Fibroblast of lung (primary cell): ENCODE results near the gene OXLD1. TPM values are rescaled to one million over a fixed set of nuclear protein-coding genes. Genes with fewer than 3 reads are reported as not detected.

Source experiments
- DNase-seq, 2 donors: peaks; one replicate each; pipeline versions ENCODE4 v3.0.0 to v3.0.0-alpha.2; 2010; ENCODE audit warnings: low read depth in 2 of 2
- H2AFZ ChIP-seq: 2 replicates; pipeline ENCODE4 v1.5.1; 2012; ENCODE audit warnings: low read length, control low read depth, inconsistent platforms
- H3K27ac ChIP-seq: 2 replicates; pipeline ENCODE4 v1.5.1; 2011; ENCODE audit warnings: low read length, control low read depth; ENCODE audit not compliant: insufficient read depth
- H3K27me3 ChIP-seq: 2 replicates; pipeline ENCODE4 v1.5.1; 2011; ENCODE audit warnings: mild to moderate bottlenecking, low read length; ENCODE audit not compliant: control insufficient read depth, insufficient read depth
- H3K36me3 ChIP-seq: 2 replicates; pipeline ENCODE4 v1.5.1; 2011; ENCODE audit warnings: low read length; ENCODE audit not compliant: control insufficient read depth, insufficient read depth
- H3K4me1 ChIP-seq: 2 replicates; pipeline ENCODE4 v1.5.1; 2011; ENCODE audit warnings: low read length; ENCODE audit not compliant: control insufficient read depth, insufficient read depth; ENCODE audit errors: extremely low read depth
- H3K4me2 ChIP-seq: 2 replicates; pipeline ENCODE4 v1.5.1; 2011; ENCODE audit warnings: low read length, control low read depth; ENCODE audit not compliant: insufficient read depth; ENCODE audit errors: extremely low read depth
- H3K4me3 ChIP-seq, 4 experiments: fragments of 200-600 bp in 1 of 4; sonication (generic) in 1 of 4; replicated peaks in 1 of 4; 2 replicates each; pipeline ENCODE4 v1.5.1; 2011 to 2016; ENCODE audit warnings: low read length in 4 of 4, low read depth in 3 of 4, mild to moderate bottlenecking in 3 of 4, control low read depth in 2 of 4, inconsistent platforms in 1 of 4, mixed read lengths in 1 of 4; ENCODE audit not compliant: insufficient read depth in 1 of 4; ENCODE audit errors: control extremely low read depth in 1 of 4
- H3K79me2 ChIP-seq: 2 replicates; pipeline ENCODE4 v1.5.1; 2012; ENCODE audit warnings: mild to moderate bottlenecking, low read length, inconsistent platforms; ENCODE audit not compliant: control insufficient read depth, insufficient read depth
- H3K9ac ChIP-seq: 2 replicates; pipeline ENCODE4 v1.5.1; 2011; ENCODE audit warnings: mild to moderate bottlenecking, low read length, control low read depth; ENCODE audit not compliant: insufficient read depth
- H3K9me3 ChIP-seq: 2 replicates; pipeline ENCODE4 v1.5.1; 2012; ENCODE audit warnings: low read depth, low read length; ENCODE audit not compliant: control insufficient read depth, insufficient read depth
- H4K20me1 ChIP-seq: 2 replicates; pipeline ENCODE4 v1.5.1; 2011; ENCODE audit warnings: low read length; ENCODE audit not compliant: control insufficient read depth, insufficient read depth; ENCODE audit errors: extremely low read depth
- CTCF ChIP-seq, 2 donors: IDR thresholded peaks in 1 of 2; conservative IDR thresholded peaks in 1 of 2; 1 replicate in 1 of 2; 2 replicates in 1 of 2; pipeline ENCODE4 v1.5.1; 2011 to 2012; ENCODE audit warnings: low read length in 2 of 2, control low read depth in 1 of 2, inconsistent platforms in 1 of 2, low read depth in 1 of 2, mild to moderate bottlenecking in 1 of 2
- EZH2 ChIP-seq: IDR thresholded peaks from 2 replicates; pipeline ENCODE4 v1.5.1; 2012; ENCODE audit warnings: low read length, control low read depth, mild to moderate bottlenecking; ENCODE audit errors: missing control alignments
- polyA plus RNA-seq, 2 donors: library from polyadenylated mRNA; depleted of rRNA in 1 of 2; stranded (reverse) in 1 of 2; unstranded in 1 of 2; fragments of >200 nt; gene quantifications; 2 replicates each; pipeline ENCODE4 v1.2.1, GENCODE V29; 2011 to 2012; ENCODE audit warnings: missing spikeins in 1 of 2
- total RNA-seq: library from RNA; depleted of rRNA; stranded (reverse); fragments of >200 nt; gene quantifications from 2 replicates; pipeline ENCODE4 v1.2.1, GENCODE V29; 2014

The OXLD1 gene
- total and polyA plus RNA-seq, 2 donors (not counting 1 experiment from before 2014, with no cell fraction given): 11.6 to 45.6 TPM

GRCh38 chr17:81708739-81709185 lies 42.4 kb upstream of the OXLD1 start:
- Histone ChIP-seq H3K4me2 (no peak overlapping the region), H3K4me3 (no peak overlapping the region), H3K27ac (no peak overlapping the region), H3K9ac (no peak overlapping the region), H3K4me1 (peaks cover 24% of the 10 kb centered on the region), H3K27me3 (no peaks in the 10 kb centered on the region), H3K9me3 (no peaks in the 10 kb centered on the region), H3K36me3 (peaks cover 21% of the 10 kb centered on the region), H2AFZ (no peak overlapping the region), H3K79me2 (peaks cover 19% of the 10 kb centered on the region), H4K20me1 (no peaks in the 10 kb centered on the region)
- no peak for DNase-seq
- TF ChIP-seq CTCF (conservative IDR thresholded peaks at IDR 0.05 in 1 of 2, IDR thresholded peaks at IDR 0.05 in 1 of 2; ENCODE audit: low read depth in 1 of 2, low read length in 2 of 2) (no peak), EZH2 (no peak)

GRCh38 chr17:81707725-81708646 lies 41.6 kb upstream of the OXLD1 start:
- Histone ChIP-seq H3K27me3 (no peaks in the 10 kb centered on the region), H4K20me1 (no peaks in the 10 kb centered on the region), H2AFZ (no peak overlapping the region)

More at GRCh38 chr17:81707725-81708646, 41.6 kb upstream of the OXLD1 start:
- Histone ChIP-seq H3K4me3 (no peak overlapping the region), H3K9ac (no peak overlapping the region), H3K9me3 (no peaks in the 10 kb centered on the region), H3K4me1 (peaks cover 18% of the 10 kb centered on the region), H3K4me2 (no peak overlapping the region), H3K36me3 (peaks cover 21% of the 10 kb centered on the region), H3K27ac (no peak overlapping the region), H3K79me2 (peaks cover 21% of the 10 kb centered on the region)
- TF ChIP-seq EZH2 (no peak), CTCF (conservative IDR thresholded peaks at IDR 0.05 in 1 of 2, IDR thresholded peaks at IDR 0.05 in 1 of 2; ENCODE audit: low read depth in 1 of 2, low read length in 2 of 2) (no peak)
- no peak for DNase-seq
